Measurements from ENCODE around the gene SVIL.
"Not testable (repeated sequence)": the region's sequence is repeated elsewhere in the genome, so short reads cannot be mapped to it uniquely, and the experiment has no call there.

Gene SVIL

GRCh38 chr10:29575098-29575455, 59.7 kb downstream of the SVIL start:
- no peak for DNase-seq (ENCODE audit: low spot score)

DNA sequence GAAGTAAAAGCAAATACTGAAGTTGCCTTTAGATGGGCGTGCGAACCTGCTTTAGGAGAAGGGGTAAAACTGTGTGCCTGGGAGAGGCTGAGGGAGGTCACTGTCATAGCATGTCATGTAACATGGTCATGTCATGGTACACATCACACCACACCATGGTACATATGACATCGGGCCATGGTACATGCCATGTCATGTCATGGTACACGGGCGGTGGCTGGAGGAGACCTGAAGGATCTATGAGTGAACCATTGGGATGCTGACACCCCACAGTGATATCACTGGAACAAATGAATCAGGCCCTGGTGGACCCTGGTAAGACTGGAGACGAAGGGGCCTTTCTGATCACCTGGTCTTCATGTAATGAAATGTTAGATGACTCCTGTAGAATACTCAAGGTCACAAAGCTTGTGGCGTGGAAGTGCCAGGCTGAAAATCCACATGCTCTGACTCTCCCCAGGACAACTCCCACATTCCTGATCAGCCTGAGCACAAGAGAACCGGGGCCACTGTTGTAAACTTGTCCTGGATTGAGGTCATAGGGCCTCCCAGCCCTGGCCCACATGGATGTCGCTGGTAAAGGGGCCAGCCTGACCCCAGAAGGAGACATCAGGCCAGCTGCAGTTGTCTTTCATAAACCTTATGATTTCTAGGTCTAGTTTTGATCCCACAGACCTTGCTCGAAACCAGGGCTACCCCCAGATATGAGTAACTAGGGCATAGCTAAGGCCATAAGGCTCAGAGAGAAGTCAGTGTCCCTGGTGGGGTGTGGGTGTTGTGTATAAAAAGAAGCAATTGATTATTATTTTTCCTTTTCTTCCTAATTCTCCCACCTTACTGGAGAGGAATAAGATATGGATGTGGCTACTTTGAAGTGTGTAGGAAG, 60.3 kb downstream of the SVIL start:
- DNase-seq (ENCODE audit: low spot score) = not testable (repeated sequence)

DNA sequence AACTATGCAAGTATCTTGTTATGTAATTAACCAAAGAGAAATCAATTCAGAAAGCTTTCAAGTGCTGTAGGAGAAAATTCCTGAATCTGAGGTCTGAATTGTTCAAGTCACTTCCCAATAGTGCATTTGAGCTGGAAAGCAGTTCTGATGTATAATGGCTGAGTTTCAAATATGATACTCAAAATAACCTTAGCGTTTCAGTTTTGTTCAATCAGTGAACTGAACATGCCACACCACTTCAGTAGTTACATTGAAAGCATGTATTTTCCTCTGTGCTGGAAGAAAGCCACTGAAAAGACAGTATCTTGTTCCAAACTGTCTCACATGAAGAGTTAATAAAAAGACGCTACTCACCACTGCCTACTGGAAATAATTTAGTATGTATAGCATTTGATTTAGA, 64.5 kb downstream of the SVIL start:
- DNase-seq (ENCODE audit: low spot score) = not testable (repeated sequence)

GRCh38 chr10:29569795-29570194, 65.0 kb downstream of the SVIL start:
- DNase-seq (ENCODE audit: low spot score) = no peak

GRCh38 chr10:29567003-29567402, 67.8 kb downstream of the SVIL start:
- DNase-seq (ENCODE audit: low spot score) = no peak

DNA sequence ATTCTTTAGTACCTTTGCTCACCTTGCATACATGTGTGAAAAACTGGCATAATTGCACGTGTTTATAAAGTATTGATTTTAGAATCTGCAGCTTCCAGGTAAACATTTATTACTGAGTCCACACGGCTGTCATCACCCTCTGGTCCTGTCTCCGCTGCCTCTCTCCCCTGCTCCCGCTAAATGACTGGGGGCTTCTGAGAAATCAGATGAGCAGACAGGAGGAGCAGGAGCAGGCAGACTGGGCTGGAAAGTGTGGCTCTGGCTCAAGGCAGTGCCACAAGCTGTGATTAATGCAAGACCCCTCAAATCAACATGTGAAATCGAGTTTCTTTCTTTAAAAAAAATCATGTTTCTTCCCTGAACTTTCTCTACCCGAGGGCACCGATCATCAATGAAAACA, 68.6 kb downstream of the SVIL start:
- not testable (repeated sequence) for DNase-seq (ENCODE audit: low spot score)

DNA sequence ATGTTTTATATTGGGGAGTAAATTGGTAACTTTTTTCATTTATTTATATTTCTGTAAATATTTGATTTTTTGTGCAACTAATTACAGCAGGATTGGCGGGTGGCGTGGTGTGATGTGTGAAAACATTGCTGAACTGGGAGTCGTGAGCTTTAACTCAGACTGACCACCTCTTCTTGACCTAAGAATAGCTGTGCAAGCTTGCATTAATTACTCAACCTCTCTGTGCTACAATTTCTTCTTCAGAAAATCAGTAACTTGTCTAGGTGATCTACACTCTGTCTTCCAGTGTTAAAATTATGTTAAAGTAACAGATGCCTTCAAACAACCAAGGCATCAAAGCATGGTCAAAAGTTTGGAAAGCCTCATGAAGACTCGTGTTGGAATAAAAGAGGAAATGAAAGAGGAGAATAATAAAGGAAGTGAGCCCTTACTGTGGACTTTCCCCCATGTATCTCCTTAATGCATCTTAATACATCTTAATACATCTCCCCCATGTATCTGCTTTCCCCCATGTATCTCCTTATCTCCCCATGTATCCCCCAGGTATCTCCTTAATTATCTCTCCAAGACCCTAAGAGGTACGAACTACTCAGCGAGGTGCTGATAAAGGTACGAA, 71.2 kb downstream of the SVIL start:
- DNase-seq (ENCODE audit: low spot score) = no peak

DNA sequence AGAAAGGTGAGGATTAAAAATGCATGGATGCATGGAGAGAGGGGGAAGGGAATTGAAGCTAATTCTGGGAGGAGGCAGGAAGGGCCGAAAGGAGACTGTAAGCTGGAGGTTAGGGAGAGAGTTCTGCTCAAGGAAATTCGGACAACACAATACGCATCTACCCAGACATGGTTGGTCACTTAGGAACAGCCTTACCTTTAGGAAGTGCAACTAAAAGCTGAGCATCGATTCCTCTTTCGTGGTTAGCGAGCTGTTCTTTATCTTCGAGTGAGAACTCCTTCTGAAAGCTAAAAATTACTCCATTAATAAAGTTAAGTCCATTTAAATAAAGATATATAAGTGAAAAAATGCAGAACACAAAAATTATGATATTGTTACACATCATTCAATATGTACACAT, 71.8 kb downstream of the SVIL start:
- DNase-seq (ENCODE audit: low spot score) = not testable (repeated sequence)

- DNase-seq (ENCODE audit: low spot score) = no peak
These were observed 74.8 kb downstream of the SVIL start for GRCh38 chr10:29559996-29560395.

DNA sequence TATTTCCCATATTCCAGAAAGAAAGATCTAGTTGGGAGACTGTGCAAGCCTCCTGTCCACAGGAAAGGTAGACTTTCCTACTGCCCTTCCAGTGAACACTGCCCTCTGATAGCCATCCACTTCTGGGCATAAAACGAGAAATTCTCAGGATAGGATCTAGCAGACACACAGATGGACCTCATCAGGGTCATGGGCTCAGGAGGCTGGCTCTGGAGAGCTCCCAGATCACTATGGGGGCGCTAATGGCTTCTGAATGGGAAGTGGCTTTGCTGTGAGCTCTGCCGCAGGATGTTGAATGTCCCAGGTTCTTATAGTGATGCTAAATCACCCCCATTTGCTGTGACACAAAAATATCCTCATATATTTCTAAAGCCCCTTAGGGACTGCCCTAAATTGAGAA, 77.1 kb downstream of the SVIL start:
- no peak for DNase-seq (ENCODE audit: low spot score)

DNA sequence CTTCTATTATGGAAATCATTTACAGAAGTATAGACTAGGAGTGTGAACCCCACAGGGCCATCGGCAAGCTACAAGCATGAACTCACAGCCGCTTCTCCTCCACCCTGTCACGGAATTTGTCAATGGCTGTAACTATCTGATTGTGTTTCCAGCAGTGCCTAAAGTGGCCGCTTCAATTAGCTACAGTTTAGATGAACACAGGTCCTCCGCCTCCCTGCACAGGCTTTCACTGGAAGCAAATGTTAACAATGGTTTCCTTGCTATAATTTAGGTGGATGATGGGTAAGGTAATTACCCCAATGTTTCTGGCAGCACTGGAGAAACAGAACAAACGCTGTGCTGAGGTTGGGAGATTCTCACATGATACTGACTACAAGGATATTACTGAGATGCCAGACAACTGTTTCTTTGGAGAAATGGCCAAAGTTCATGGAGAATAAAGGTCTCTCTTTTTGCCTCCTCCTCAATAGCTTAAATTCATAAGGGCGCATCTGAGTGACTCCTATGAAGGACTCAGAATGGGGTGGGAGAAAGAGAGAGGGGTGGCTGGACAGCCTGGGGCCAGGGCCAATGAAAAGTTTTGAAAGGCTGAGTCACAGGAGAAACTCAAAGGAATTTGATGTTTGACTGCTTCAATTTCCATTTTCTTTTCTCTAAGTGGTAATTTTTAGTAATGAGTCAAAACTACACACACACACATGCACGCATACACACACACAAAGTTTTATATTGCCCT, 78.9 kb downstream of the SVIL start:
- DNase-seq (ENCODE audit: low spot score) = peak; percentile 71

DNA sequence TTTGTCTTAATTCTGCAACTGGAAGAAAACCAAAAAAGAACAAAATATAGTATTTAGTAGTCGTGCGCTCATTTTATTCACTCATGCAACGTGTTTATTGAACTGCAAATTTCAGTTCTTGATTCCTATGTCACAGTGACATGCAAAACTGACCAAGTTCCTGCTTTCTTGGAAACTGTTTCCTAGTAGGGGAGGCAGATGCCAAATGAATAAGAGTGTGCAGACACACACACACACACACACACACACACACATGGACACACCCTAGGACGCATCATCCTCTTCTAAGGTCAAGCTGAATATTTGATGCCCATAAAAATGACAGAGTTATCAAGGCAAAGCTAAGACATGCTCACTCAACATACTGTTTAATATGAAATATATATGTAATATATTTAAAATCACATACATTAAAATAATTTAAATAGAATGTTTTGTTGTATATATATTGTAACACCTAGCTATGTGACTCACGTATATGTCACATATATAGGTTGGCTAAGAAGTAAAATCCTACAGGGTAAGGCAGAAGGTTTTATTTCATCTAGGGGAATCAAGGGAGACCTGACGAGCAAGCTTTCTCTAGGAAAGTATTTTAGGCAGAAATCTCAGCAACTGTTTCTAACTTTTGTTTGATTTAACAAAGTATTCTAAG, 79.6 kb downstream of the SVIL start:
- no peak for DNase-seq (ENCODE audit: low spot score)

GRCh38 chr10:29554660-29555059, 80.1 kb downstream of the SVIL start:
- peak; percentile 53 for DNase-seq (ENCODE audit: low spot score)

DNA sequence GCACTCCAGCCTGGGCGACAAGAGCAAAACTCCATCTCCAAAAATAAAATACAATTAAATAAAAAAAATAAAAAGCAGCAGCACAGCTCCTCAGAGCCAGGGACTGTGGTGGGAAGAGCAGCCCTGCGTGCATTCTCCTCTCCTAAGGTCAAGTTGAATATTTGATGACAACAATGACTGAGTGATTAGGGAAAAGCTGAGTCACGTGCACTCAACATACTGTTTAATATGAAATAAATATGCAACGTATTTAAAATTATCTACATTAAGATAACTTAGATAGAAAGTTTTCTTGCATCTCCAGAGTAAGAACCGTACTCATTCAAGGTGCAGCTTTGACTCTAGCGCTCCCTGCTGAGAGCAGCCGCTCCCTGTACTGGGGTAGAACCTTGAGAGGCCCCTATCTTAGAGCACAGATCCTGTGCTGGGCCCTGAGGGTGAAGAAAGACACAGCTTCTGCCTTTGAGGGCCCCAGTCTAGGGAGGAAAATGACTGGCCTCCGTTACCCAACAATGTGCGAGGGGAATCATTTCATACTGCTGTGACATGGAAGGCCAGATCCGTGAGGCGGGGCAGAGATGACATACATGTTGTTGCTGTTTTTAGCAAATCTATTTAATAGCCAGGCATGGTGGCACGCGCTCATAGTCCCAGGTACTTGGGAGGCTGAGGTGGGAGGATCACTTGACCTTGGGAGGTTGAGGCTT, 81.1 kb downstream of the SVIL start:
- DNase-seq (ENCODE audit: low spot score) = no peak

DNA sequence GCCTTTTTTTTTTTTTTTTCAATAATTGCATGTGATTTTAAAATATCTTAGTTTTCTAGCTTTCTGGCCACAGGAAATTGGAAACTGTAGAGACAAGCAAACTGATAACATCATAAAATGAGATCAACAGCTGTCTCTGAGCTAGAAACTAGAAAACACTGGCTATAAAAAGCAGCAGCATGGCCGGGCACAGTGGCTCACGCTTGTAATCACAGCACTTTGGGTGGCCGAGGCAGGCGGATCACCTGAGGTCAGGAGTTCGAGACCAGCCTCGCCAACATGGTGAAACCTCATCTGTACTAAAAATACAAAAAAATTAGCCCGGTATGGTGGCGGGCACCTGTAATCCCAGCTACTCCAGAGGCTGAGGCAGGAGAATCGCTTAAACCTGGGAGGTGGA, 81.7 kb downstream of the SVIL start:
- DNase-seq (ENCODE audit: low spot score) = not testable (repeated sequence)

GRCh38 chr10:29549493-29549892, 85.3 kb downstream of the SVIL start:
- DNase-seq (ENCODE audit: low spot score) = not testable (repeated sequence)

GRCh38 chr10:29546773-29547313, 87.9 kb downstream of the SVIL start:
- no peak for DNase-seq (ENCODE audit: low spot score)

DNA sequence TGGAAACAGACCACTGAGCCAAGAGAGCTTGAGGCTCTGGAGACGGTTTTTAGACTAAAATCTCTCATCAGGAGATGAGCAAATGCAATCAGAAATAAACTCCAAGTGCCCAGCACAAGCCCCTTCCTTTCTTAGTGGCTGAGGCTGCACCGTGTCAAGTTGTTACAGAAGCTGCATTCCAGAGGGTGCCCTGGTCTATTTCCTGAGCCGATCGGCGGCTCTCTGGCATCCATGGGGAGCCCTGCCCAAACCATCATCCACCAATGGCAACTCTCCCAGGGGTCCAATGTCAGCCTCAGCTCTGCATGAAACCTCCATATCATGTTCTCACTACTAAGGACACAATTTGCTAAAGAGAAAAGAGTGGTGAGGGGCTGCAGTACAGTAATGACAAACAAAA, 89.6 kb downstream of the SVIL start:
- no peak for DNase-seq (ENCODE audit: low spot score)

DNA sequence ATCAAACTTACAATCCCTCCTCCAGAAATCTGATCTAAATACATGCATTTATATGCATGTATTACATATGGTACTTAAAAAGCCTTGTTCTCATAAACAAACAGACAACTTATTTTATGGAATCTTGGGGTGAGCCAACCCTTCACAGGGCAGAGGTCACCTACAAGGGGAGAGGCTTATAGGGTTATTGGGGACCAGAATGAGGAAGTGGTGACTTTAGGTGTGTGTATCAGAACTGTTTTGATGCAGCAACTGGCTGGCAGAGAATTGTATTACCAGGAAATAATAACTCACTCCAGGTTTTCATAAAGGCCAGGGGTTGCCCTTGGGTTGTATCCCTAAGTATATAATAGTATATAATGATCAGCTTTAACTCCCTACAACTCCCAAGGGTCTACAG, 91.1 kb downstream of the SVIL start:
- DNase-seq (ENCODE audit: low spot score) = no peak

DNA sequence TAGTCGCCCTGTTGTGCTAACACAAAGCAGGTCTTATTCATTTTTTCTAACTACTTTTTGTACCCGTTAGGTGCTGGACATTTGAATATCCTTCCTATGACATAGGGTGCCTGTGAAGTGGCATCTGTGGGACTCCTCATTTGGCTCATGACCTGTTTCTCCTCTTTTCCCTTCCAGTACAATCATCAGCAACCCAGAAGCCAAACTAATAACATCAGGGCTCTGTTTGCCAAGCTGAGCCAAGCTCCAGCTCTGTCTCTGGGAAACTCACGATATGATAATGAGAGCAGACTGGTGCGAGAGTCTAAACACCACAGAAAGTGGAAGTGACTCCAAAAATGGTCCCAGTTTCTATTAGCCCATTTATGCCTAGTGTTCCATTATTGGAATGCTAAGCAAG, 92.0 kb downstream of the SVIL start:
- DNase-seq (ENCODE audit: low spot score) = no peak

DNA sequence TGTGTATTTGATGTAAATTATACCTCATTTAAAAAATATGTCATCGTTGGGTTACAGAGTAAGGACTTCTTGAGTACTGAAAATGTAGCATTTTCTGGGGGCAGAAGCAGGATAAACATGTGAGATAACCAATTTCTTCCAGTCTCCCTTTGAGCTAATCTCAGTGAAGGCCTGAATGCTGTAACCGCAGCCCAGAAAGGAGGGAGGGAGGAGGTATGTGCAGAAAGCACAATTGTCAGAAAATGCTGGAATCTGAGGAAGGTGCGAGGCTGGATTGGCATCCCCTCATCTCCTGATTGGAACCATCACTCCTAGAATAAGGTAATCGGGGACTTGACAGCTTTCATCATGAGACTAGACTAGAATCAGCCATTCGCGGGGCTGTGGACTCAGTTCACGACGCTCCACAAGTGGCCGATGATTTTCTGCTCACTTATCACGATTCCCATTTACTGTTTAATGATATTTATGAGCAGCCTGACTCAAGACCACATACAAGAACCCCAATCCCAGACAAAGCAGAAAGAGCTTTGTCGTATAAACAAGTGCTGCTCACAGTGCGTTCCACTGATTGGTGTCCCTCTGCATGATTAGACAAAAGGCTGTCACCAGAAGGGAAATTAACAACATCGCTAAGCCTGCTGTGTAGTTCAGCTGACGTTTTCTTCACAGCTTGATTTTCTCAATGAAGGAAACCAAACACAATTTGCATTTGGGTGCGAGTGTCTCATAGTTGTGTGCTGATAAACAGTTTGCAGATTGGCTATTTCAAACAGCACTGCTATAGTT, 93.2 kb downstream of the SVIL start:
- DNase-seq (ENCODE audit: low spot score) = no peak

All from AG08395 (cell line).